SU-DHL-6 (cell line): ENCODE data around the gene TREML2.

Experiments
- EZH2phosphoT487 ChIP-seq: fragments of 200-600 bp; sonication (generic), shearing (Covaris generic); conservative IDR thresholded peaks from 2 replicates; pipeline ENCODE4 v1.6.1; 2018; ENCODE audit warnings: mild to moderate bottlenecking, antibody characterized with exemption, low read length, moderate library complexity, mixed read lengths
- TF ChIP-seq, protein P1 (sequence below): fragments of 200-600 bp; sonication (generic); IDR thresholded peaks from one replicate; pipeline ENCODE4 v1.5.1; 2017; ENCODE audit warnings: antibody characterized with exemption, mild to moderate bottlenecking, low read length, moderate library complexity; ENCODE audit not compliant: insufficient read depth, poor library complexity, severe bottlenecking

DNA sequence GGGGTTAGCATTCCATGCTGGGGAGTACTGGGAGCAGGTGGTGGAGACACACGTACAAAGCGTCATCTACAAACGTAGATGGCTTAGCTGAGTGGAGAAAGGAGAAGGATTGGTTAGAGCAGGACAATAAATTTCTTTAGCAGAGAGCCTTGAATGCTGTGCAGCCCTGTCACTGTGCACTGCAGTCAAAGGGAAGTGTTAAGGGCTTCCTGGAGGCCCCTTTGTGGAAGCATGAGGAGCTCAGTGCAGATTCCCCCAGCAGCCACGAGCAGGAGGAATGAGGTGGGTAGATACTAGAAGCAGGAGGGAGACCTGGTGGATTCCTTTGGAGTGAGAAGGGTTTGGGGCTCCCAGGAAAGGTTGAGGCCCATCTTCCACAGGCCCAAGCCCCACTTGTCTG is 21.1 kb upstream of the TREML2 start:
- TF ChIP-seq, protein P1, sequence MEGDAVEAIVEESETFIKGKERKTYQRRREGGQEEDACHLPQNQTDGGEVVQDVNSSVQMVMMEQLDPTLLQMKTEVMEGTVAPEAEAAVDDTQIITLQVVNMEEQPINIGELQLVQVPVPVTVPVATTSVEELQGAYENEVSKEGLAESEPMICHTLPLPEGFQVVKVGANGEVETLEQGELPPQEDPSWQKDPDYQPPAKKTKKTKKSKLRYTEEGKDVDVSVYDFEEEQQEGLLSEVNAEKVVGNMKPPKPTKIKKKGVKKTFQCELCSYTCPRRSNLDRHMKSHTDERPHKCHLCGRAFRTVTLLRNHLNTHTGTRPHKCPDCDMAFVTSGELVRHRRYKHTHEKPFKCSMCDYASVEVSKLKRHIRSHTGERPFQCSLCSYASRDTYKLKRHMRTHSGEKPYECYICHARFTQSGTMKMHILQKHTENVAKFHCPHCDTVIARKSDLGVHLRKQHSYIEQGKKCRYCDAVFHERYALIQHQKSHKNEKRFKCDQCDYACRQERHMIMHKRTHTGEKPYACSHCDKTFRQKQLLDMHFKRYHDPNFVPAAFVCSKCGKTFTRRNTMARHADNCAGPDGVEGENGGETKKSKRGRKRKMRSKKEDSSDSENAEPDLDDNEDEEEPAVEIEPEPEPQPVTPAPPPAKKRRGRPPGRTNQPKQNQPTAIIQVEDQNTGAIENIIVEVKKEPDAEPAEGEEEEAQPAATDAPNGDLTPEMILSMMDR: no peak
- TF ChIP-seq EZH2phosphoT487: no peak
